Stimulated activated CD8-positive, alpha-beta memory T cell treated with anti-CD3 and anti-CD28 coated beads, Interleukin-15, amount 100 ng/mL, for 4 hours (primary cell): ENCODE results near the gene REXO4.
"Not testable (repeated sequence)": the region's sequence is repeated elsewhere in the genome, so short reads cannot be mapped to it uniquely, and the experiment has no call there.

Experiments
- DNase-seq, 2 donors: peaks; one replicate each; pipeline ENCODE4 v3.0.0-alpha.2; 2020; ENCODE audit warnings: low read depth in 2 of 2

Gene REXO4

DNA sequence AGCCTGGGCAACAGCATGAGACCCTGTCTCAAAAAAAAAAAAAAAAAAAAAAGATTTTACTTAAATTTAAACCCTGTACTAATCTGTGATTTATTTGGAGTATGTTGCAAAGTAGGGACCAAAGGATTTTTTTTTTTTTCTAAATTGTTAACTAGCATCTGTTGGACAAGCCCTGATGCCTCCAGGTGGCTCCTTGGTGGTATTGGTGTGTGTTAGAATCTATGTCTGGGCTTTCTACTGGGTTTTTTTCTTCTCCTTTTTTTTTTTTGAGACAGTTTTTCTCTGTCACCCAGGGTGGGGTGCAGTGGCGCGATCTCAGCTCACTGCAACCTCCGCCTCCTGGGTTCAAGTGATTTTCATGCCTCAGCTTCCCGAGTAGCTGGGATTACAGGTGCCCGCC lies 34.1 kb upstream of the REXO4 start:
- DNase-seq: not testable (repeated sequence)

- DNase-seq: no peak
These were observed 31.9 kb upstream of the REXO4 start for GRCh38 chr9:133449760-133450159.

- no peak for DNase-seq
These were observed 30.7 kb upstream of the REXO4 start for GRCh38 chr9:133448487-133448972.

GRCh38 chr9:133445293-133445969 lies 27.6 kb upstream of the REXO4 start:
- no peak for DNase-seq

GRCh38 chr9:133443982-133444381 lies 26.2 kb upstream of the REXO4 start:
- no peak for DNase-seq

GRCh38 chr9:133443248-133443647 lies 25.4 kb upstream of the REXO4 start:
- no peak for DNase-seq

DNA sequence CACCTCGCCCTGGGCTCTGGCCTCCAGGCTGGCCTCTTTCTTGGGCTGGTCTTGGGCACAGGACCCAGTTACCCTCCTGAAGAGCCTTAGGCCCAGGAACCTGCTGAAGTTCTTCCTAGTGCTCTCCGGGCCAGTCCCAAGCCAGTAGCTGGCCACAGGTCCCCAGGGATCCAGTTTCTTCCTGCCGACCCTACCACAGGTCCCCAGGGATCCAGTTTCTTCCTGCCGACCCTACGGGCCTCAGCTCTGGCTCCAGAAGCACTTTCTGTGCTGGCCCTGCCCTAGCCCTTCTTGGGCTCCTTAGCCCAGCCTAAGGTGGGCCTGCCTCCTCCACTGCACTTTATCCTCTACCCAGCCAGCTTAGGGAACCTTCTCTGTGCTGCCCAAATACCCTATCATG lies 23.8 kb upstream of the REXO4 start:
- DNase-seq: no peak

DNA sequence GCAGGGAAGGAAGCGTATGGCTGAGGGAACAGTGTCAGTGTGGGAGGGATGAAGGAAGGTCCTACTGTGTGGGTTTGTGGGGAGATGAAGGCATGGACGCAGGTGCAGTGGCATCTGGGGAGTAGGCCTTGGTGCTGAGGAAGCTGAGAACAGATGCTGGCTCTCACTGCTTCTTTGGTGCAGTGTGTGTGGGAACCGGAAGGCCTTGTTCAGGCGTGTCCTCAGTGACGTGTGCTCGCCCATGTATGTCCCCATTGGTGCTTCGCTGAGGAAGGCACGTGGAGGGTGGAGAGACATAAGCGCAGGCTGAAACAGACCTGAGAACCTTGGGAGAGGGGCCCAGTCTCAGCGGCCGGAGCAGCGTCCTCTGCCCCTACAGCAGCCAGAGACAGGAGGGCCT lies 23.1 kb upstream of the REXO4 start:
- DNase-seq: no peak

DNA sequence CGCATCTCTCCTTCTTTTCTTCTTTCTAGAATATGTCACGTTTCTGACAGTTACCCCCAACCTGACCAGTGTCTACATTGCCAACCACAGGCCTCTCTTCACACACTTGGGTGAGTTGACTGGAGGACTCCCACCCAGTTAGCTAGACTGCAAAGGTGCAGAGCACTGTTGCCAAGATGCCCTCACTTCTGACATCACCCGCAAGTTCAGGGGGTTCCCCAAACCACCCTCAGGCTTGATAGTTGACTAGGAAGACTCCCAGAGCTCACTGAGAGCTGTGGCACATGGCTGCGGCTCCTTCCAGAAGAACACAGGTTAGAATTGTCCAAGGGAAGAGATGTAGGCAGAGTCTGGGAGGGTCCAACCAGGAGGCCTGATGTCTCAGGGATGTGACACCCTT lies 21.5 kb upstream of the REXO4 start:
- DNase-seq: no peak

GRCh38 chr9:133437753-133438531 lies 20.1 kb upstream of the REXO4 start:
- DNase-seq: no peak

DNA sequence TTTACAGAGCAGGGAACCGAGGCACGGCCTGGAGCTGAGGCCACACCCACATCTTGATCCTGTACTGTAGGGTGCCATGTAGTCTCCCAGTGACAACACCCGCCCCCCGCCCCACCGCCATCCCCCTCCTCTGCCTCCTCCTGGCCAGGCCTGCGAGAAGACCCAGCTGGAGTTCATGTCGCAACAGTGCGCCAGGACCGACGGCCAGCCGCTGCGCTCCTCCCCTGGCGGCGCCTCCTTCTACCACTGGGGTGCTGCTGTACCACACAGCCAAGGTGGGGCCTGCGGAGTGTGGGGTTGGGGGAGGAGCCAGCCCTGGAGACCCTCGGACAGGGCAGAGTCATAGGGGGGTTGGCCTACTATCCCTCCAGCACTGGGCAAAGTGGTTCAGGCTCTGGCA lies 18.9 kb upstream of the REXO4 start:
- no peak for DNase-seq

DNA sequence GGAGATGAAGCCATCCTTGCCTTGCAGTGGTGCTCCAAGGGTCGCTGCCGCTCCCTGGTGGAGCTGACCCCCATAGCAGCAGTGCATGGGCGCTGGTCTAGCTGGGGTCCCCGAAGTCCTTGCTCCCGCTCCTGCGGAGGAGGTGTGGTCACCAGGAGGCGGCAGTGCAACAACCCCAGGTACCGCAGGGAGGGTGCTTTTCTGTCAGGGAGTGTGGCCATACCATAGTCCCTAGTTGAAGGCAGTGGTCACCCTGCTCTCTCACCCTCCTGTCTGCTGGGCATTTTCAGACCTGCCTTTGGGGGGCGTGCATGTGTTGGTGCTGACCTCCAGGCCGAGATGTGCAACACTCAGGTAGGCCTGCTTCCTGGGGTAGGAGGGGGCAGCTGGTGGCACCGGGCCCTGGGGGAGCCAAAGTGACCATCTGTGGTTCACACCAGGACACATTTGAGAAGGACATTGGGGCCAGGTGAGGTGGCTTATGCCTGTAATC lies 15.6 kb upstream of the REXO4 start:
- DNase-seq: no peak

DNA sequence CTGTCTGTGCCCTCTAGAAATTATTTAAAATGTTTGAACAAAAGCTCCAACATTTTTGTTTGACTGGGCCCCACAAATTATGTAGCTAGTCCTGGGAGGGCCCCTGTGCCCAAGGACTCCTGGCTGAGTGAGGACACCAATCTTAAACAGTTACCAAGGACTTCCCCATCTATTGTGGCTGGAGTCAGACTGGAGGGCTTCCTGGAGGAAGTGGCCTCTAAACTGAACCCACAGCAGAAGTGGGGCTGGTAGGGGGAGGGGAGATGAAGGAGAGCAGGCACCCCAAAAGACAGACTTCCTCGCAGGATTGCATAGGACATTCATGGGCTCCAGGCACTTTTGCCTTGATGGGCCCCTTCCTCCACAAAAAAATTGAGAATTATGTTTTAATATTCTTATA lies 12.4 kb upstream of the REXO4 start:
- DNase-seq: no peak

GRCh38 chr9:133429641-133430161 lies 11.9 kb upstream of the REXO4 start:
- no peak for DNase-seq

DNA sequence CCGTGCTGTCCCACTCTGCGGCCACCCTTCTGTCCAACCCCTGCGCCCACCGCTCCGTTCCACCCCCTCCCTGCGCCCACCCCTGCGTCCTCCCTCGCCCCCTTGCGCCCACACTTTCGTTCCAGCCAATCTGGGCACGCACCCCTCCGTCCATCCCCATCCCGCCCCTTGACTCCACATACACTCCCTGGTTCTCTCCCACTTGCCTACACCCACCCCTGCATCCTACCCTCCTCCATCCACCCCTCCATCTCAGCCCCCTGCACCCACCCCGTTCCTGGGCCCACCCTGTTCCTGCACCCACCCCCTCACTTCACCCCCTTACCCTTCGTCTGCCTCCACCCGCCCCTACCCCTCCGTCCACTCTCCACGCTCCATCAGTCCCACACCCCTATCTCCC lies 11.4 kb upstream of the REXO4 start:
- no peak for DNase-seq

- DNase-seq: no peak
These were observed 10.8 kb upstream of the REXO4 start for GRCh38 chr9:133428617-133429101.

DNA sequence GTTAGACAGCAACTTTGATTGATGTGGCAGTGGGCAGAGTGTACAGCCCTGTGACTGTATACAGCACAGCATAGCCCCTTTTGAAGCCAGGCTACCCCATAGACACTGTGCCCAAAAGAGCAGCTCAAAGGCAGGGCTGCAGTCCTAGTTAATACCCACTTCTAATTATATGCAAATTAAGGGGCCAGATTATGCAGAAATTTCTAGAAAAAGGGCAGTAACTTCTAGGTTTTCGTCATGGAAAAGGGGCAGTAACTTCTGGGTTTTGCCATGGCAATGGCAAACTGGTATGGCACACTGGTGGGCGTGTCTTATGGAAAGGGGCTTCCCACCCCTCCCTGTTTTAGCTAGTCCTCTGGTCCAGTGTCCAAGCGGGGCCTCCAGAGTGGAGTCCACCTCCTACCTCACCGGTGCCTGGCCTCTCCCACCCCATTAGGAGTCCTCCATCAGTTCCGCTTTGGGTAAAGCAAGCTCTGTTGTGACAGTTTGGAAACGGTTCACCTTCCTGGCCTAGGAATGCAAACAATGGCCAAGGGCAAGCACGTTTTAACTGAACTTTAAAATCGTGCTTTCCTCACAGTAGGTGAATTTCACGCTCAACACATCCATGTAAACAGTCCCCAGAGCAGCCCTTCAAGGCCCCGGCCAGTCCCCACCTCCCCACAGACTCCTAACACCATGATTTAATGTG lies 10.0 kb upstream of the REXO4 start:
- DNase-seq: no peak

DNA sequence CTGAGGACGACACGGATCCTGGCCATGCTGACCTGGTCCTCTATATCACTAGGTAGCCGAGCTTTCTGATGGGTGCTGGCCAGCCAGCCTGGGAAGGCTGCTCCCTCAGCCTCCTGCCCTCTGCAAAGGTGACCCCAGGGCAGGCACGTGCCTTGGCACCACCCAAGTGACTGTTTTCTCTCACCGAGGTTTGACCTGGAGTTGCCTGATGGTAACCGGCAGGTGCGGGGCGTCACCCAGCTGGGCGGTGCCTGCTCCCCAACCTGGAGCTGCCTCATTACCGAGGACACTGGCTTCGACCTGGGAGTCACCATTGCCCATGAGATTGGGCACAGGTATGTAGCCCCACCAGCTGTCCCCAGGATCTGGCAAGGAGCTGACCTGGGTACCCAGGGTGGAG lies 8.2 kb upstream of the REXO4 start:
- no peak for DNase-seq

DNA sequence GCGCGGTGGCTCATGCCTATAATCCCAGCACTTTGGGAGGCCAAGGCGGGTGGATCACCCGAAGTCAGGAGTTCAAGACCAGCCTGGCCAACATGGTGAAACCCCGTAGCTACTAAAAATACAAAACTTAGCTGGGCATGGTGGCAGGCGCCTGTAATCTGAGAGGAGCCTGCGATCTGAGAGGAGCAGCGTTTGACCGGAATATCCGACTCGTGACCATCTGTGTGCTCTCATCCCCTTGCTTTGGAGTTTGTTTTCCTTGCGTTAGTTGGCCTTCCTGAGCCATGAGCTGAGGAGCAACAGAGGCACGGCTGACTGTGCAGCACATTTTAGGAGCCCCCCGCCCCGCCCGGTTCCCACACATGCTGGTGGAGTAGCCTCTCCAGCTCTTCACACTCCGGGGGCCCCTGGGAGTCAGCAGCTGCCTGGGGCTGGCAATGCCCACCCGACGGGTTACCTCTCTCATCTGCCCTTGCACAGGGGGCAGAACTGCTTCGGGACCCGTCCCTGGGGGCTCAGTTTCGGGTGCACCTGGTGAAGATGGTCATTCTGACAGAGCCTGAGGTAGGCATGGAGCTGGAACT lies 7.3 kb upstream of the REXO4 start:
- DNase-seq: no peak

- DNase-seq: no peak
These were observed 6.4 kb upstream of the REXO4 start for GRCh38 chr9:133424187-133424586.

- DNase-seq: no peak
These were observed 5.4 kb upstream of the REXO4 start for GRCh38 chr9:133423216-133423615.
